K562 (cell line): ENCODE data around the gene PPP1R15B. TPM values are rescaled to one million over a fixed set of nuclear protein-coding genes. Genes with fewer than 3 reads are reported as not detected.
A peak's percentile ranks its signal among the peaks of the same experiment; 100 is the strongest.

Experiments
- ARID1B ChIP-seq: fragments of 450-650 bp; IDR thresholded peaks from 2 replicates; pipeline ENCODE4 v1.6.1; 2016; ENCODE audit warnings: antibody characterized with exemption, mild to moderate bottlenecking, inconsistent platforms
- CXXC5 ChIP-seq: fragments of 250-450 bp; sonication (Bioruptor Pico); IDR thresholded peaks from 2 replicates; pipeline ENCODE4 v1.8.0; 2022; ENCODE audit warnings: inconsistent platforms, mild to moderate bottlenecking, moderate library complexity
- ERF ChIP-seq: fragments of 450-650 bp; formaldehyde crosslinking; IDR thresholded peaks from 2 replicates; pipeline ENCODE4 v1.4.0; 2020; ENCODE audit warnings: mild to moderate bottlenecking, mixed read lengths
- HDAC1 ChIP-seq, 2 experiments: fragments of 450-650 bp; IDR thresholded peaks; 2 replicates each; pipeline ENCODE4 v1.6.1; 2016 to 2017; ENCODE audit warnings: inconsistent platforms in 1 of 2, mild to moderate bottlenecking in 1 of 2, moderate library complexity in 1 of 2
- HDAC2 ChIP-seq: fragments of 450-650 bp; IDR thresholded peaks from 2 replicates; pipeline ENCODE4 v1.6.1; 2016; ENCODE audit warnings: mild to moderate bottlenecking
- KLF10 ChIP-seq: fragments of 250-450 bp; sonication (Bioruptor Pico); IDR thresholded peaks from 2 replicates; pipeline ENCODE4 v1.6.1; 2021; ENCODE audit warnings: matching md5 sums
- L3MBTL2 ChIP-seq: fragments of 450-650 bp; IDR thresholded peaks from 2 replicates; pipeline ENCODE4 v1.6.1; 2016; ENCODE audit warnings: mild to moderate bottlenecking, moderate library complexity
- MCM7 ChIP-seq, 2 experiments: fragments of 450-650 bp; IDR thresholded peaks; 2 replicates each; pipeline ENCODE4 v1.6.1; 2016 to 2018
- NCOA2 ChIP-seq, 2 experiments: fragments of 450-650 bp; IDR thresholded peaks; 2 replicates each; pipeline ENCODE4 v1.6.1; 2018; ENCODE audit warnings: mild to moderate bottlenecking in 2 of 2, moderate library complexity in 1 of 2; ENCODE audit not compliant: partially characterized antibody in 2 of 2
- NCOR1 ChIP-seq: fragments of 450-650 bp; IDR thresholded peaks from 2 replicates; pipeline ENCODE4 v1.6.1; 2016; ENCODE audit warnings: mild to moderate bottlenecking, moderate library complexity
- SMARCA4 ChIP-seq: fragments of 450-650 bp; IDR thresholded peaks from 2 replicates; pipeline ENCODE4 v1.6.1; 2016
- TRIM24 ChIP-seq, 2 experiments: fragments of 450-650 bp; IDR thresholded peaks; 2 replicates each; pipeline ENCODE4 v1.6.1; 2016
- ZBTB9 ChIP-seq: fragments of 450-650 bp; formaldehyde crosslinking; IDR thresholded peaks from 2 replicates; pipeline ENCODE4 v1.4.0; 2020; ENCODE audit warnings: mild to moderate bottlenecking, moderate library complexity
- ZNF197 ChIP-seq: fragments of 200-800 bp; sonication (Bioruptor generic); IDR thresholded peaks from 2 replicates; pipeline ENCODE4 v1.6.1; 2016; ENCODE audit warnings: low read depth, missing genetic modification characterization, missing compliant biosample characterization
- ZNF766 ChIP-seq: fragments of 200-800 bp; sonication (Bioruptor generic); conservative IDR thresholded peaks from 2 replicates; pipeline ENCODE4 v1.6.1; 2016; ENCODE audit warnings: missing genetic modification characterization, missing compliant biosample characterization
- polyA plus RNA-seq, 8 experiments: library from polyadenylated mRNA; depleted of rRNA in 4 of 8; stranded (reverse) in 5 of 8; unstranded in 3 of 8; fragments of >200 nt; fragmentation: Nextera tagmentation in 2 of 8; fragmentation: Illumina TruSeq in 1 of 8; extraction: Ambion mirVana in 2 of 8; extraction: Trizol in 1 of 8; gene quantifications; 2 replicates each; pipeline versions ENCODE4 v1.2.1 to v1.2.3, GENCODE V29; 2011 to 2014; ENCODE audit warnings: inconsistent platforms in 1 of 8, missing spikeins in 1 of 8
- total RNA-seq, 7 experiments: library from RNA; depleted of rRNA in 6 of 7; stranded (reverse); fragments of >200 nt in 6 of 7; fragmentation: Illumina TruSeq in 2 of 7; extraction: Trizol in 2 of 7; gene quantifications; 2 replicates each; pipeline versions ENCODE4 v1.2.1 to v1.2.3, GENCODE V29; 2011 to 2021; ENCODE audit warnings: low replicate concordance in 1 of 7
- TF ChIP-seq, protein P1 (sequence below), 2 experiments: fragments of 450-650 bp in 1 of 2; sonication (generic) in 1 of 2; formaldehyde crosslinking in 1 of 2; IDR thresholded peaks; 2 replicates each; pipeline versions ENCODE4 v1.7.1 to v1.9.0; 2016 to 2022; ENCODE audit warnings: inconsistent platforms in 1 of 2, mild to moderate bottlenecking in 1 of 2, missing genetic modification reagents in 1 of 2

Gene PPP1R15B
- total and polyA plus RNA-seq, 9 of the 15 experiments (the other 6 are each of a cell fraction or from before 2014, with no cell fraction given), result 17.0 to 48.1 (median 30.8) TPM

- TF ChIP-seq ZBTB9 (CRISPR knock-in tag), result peak; percentile 59; the same call in 1 of the 2 replicates
- TF ChIP-seq HDAC1 (IDR thresholded peaks at IDR 0.05), result peak in 1 of 2 experiments; percentile 90; a peak in 2 of 4 replicates
- TF ChIP-seq ERF (CRISPR knock-in tag), result no peak; the same call in none of the 2 replicates
- TF ChIP-seq KLF10 (CRISPR knock-in tag), result no peak
- peak; percentile 95 for TF ChIP-seq ARID1B
- TF ChIP-seq NCOR1, result peak; percentile 72
- TF ChIP-seq, protein P1, sequence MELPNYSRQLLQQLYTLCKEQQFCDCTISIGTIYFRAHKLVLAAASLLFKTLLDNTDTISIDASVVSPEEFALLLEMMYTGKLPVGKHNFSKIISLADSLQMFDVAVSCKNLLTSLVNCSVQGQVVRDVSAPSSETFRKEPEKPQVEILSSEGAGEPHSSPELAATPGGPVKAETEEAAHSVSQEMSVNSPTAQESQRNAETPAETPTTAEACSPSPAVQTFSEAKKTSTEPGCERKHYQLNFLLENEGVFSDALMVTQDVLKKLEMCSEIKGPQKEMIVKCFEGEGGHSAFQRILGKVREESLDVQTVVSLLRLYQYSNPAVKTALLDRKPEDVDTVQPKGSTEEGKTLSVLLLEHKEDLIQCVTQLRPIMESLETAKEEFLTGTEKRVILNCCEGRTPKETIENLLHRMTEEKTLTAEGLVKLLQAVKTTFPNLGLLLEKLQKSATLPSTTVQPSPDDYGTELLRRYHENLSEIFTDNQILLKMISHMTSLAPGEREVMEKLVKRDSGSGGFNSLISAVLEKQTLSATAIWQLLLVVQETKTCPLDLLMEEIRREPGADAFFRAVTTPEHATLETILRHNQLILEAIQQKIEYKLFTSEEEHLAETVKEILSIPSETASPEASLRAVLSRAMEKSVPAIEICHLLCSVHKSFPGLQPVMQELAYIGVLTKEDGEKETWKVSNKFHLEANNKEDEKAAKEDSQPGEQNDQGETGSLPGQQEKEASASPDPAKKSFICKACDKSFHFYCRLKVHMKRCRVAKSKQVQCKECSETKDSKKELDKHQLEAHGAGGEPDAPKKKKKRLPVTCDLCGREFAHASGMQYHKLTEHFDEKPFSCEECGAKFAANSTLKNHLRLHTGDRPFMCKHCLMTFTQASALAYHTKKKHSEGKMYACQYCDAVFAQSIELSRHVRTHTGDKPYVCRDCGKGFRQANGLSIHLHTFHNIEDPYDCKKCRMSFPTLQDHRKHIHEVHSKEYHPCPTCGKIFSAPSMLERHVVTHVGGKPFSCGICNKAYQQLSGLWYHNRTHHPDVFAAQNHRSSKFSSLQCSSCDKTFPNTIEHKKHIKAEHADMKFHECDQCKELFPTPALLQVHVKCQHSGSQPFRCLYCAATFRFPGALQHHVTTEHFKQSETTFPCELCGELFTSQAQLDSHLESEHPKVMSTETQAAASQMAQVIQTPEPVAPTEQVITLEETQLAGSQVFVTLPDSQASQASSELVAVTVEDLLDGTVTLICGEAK (IDR thresholded peaks at IDR 0.05), result 0 out of 2 replicates have a peak, but pooled peaks have one; percentile 28
- TF ChIP-seq, protein P1 (CRISPR knock-in tag; IDR thresholded peaks at IDR 0.05), result no peak
- peak in 1 of 2 experiments; percentile 29 for TF ChIP-seq NCOA2 (IDR thresholded peaks at IDR 0.05; ENCODE audit: partially characterized antibody in 2 of 2)
- peak; percentile 97 for TF ChIP-seq SMARCA4
- peak; percentile 63 for TF ChIP-seq L3MBTL2
- TF ChIP-seq MCM7 (IDR thresholded peaks at IDR 0.05), result peak in 1 of 2 experiments; percentile 79; a peak in 1 of 4 replicates
- peak; percentile 81 for TF ChIP-seq CXXC5
- TF ChIP-seq TRIM24 (IDR thresholded peaks at IDR 0.05), result peak; percentile 66 to 78
- peak; percentile 88 for TF ChIP-seq ZNF766
- peak; percentile 98 for TF ChIP-seq HDAC2
- 0 out of 2 replicates have a peak, but pooled peaks have one; percentile 46 for TF ChIP-seq ZNF197 (CRISPR knock-in tag)
These were observed 5.7 kb upstream of the PPP1R15B start (continued) for GRCh38 chr1:204417074-204417997.
